DLD1 (cell line): ENCODE data around the gene ETNK1.
"Not testable (repeated sequence)": the region's sequence is repeated elsewhere in the genome, so short reads cannot be mapped to it uniquely, and the experiment has no call there.

ENCODE experiments used
- in situ Hi-C: cut with HindIII; loops from 2 replicates; pipeline ENCODE4 v1.10.0; 2017; ENCODE audit warnings: low sequenced_read_pairs

Gene ETNK1, protein sequence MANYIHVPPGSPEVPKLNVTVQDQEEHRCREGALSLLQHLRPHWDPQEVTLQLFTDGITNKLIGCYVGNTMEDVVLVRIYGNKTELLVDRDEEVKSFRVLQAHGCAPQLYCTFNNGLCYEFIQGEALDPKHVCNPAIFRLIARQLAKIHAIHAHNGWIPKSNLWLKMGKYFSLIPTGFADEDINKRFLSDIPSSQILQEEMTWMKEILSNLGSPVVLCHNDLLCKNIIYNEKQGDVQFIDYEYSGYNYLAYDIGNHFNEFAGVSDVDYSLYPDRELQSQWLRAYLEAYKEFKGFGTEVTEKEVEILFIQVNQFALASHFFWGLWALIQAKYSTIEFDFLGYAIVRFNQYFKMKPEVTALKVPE

DNA sequence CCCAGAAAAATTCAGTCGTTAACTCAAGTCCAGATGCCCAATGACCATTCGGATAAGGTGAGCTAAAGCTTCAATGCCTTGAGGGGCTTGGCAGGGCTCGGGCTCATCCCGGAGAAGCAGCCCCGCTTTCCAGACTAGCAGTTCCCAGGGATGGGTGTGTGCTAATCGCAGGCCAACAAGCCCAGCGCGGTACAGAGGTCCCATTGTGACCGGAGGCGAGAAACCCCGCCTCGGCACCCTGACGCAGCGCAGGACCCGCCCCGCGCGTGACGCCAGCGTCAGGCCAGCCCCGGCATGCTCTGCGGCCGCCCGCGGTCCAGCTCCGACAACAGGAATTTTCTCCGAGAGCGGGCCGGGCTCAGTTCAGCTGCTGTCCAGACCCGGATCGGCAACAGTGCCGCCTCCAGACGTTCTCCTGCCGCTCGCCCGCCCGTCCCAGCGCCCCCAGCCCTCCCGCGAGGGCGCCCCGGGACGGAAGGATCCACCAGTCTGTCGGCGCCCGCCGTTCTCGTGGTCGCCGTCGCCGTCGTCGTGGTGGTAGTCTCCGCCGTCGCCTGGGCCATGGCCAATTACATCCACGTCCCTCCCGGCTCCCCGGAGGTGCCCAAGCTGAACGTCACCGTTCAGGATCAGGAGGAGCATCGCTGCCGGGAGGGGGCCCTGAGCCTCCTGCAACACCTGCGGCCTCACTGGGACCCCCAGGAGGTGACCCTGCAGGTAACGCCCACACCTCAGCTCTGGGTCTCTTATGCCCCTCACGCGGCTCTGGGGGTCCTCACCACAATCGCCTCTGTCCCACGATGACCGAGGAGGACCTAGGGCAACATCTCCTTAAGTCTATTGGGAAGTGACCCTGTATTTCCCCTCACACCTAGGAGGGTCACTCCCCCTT, at the start of gene ETNK1:
Gene ETNK1, plus strand, starts transcription at position 302 of the 892 bp plus-strand sequence. Its CDS starts 260 bp downstream, at position 562.
- in situ Hi-C loops = no loop called here

DNA sequence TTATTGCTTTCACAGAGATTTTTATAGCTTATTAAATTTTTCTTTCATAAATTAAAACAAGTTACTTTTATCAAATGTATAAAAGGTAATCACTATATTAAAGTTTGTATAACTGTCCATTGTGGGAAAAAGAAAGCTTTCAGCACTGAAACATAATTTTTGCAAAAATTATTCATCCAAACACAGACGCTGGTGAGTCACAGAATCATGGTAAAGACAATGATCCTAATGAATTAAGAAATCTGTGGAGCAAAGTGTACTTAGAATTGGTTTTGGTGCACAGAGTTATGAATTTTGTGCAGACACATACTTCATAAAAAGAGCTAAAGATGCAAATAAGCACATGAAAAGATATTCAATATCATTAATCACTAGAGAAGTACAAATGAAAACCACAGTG, 48.9 kb upstream of the ETNK1 start:
- in situ Hi-C loops = no loop called here

DNA sequence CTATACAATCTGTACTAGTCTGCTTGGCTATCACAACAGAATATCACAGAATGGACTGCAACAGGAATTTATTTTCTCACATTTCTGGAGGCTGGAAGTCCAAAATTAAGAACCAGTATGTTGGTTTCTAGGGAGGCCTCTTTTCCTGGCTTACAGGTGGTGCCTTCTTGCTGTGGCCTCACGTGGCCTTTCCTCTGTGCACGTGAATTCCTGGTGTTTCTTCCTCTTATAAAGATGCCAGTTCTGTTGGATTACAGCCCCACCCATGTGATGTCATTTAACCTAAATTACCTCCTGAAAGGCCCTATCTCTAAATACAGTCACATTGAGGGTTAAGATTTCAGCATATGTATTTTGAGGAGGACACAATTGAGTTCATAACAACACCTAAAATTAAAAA, 48.5 kb upstream of the ETNK1 start:
- in situ Hi-C loops = no loop called here

DNA sequence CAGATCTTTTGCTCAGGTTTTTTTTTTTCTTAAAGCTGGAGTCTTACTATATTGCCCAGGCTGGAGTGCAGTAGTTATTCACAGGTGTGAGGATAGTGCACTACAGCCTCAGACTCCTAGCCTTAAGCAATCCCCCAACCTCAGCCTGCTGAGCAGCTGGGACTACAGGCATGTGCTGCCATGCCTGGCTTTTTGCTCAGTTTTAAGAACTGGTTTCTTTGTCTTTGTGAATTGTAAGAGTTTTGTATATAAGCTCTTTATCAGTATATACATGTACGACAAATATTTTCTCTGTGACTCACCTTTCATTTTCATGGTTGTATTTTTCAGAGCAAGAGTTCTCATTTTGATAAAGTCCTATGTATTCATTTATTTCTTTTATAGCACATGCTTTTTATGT, 47.3 kb upstream of the ETNK1 start:
- in situ Hi-C loops = no loop called here

DNA sequence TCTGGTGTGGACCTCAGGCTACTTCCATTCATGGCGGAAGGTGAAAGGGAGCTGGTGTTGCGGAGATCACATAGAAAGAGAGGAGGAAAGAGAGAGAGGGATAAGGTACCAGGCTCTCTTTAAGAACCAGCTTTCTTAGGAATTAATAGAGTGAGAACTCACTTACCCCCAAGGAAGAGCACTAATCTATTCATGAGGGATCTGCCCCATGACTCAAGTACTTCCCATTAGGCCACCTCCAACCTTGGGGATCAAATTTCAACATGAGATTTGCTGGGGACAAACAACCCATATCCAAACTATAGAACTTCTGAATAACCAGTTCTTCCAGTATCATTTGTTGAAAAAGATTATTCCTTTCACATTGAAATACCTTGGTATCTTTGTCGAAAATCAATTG, 46.6 kb upstream of the ETNK1 start:
- in situ Hi-C loops = no loop called here

DNA sequence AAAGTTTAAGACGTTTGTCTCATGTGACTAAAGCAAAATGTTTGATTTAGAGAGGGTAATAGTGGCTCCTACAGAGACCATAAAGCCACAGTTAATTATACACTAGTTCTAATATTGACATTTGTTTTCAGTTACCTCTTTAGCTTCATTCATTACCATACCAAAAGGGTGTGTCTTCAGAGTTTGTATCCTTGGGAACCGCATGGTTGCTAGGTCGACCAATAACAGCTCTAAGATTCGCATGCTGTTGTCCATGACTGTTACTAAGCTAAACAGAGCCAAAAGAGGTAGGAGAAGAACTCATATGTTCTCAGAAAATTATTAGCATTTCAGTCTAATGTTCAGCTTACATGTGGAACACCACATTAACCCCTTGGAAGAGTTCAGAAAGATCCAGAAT, 36.2 kb upstream of the ETNK1 start:
- in situ Hi-C loops = no loop called here

DNA sequence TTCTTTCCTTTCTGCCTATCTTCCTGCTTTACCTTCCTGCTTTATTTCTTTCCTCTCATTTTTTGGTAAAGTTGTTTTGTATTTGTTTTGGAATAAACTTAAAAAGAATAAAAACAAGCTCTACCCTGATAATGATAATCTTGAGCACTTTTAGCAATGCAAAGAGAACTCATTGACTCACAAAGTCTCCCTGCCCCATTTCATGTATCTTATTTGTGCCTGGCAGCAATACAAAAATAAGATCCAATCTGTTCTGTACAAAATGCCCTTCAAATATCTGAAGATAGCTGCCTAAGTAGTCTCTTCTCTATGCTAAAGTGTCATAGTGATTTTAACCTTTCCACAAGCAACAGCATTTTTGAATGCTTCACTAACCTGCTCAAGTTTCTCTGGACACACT, 31.1 kb upstream of the ETNK1 start:
- in situ Hi-C loops = no loop called here

DNA sequence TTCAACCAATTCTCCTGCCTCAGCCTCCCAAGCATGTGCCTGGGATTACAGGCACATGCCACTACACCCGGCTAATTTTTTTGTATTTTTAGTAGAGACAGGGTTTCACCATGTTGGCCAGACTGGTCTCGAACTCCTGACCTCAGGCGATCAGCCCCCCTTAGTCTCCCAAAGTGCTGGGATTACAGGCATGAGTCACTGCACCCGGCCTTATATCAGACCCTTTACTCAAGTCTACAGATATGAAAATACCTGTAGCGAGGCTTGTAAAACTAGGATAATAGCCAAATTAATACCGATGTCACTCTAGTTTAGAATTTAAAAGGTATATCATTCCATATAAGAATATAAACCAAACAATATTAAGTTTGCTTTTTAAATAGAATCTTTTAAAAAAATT, 27.4 kb upstream of the ETNK1 start:
- in situ Hi-C loops = not testable (repeated sequence)

DNA sequence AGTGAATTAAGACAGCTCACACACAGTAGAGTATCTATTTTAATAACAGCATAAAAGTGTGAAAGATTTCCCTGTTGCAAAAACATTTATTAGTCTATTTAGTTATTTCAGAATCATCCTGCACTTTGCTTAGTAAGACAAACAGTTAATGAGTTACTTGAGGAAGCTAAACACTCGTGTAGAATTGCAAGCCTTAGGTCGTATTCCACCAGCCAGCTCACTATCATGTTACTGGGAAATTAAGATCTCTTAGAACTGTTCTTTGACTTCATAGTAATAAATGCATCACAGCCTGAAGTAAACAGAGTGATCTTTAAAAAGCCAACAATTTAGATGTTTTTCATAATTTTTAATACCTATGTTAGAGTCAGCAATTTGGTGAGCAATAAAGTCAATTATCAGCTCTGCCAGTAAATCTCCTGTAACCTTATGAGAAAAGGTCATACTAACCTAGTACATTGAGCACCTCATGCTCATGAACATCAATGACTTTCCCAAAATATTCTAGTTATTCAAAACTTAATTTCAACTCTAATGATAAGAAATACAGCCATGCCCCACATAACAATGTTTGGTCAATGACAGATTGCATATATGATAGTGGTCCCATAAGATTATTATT, 26.7 kb upstream of the ETNK1 start:
- in situ Hi-C loops = no loop called here

DNA sequence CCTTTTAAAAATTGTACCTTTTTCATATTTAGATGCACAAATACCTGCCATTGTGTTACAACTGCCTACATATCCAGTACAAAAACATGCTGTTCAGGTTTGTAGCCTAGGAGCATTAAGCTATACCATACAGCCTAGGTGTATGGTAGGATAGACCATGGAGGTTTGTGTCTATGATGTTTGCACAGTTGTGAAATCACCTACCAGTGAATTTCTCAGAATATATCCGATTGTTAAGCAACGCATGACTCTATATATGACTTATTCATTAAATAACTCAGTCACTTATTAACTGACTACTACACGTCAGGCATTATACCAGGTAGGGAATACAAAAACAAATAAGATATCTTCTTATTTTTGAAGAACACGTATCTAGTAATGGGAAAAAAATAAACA, 26.2 kb upstream of the ETNK1 start:
- in situ Hi-C loops = no loop called here

DNA sequence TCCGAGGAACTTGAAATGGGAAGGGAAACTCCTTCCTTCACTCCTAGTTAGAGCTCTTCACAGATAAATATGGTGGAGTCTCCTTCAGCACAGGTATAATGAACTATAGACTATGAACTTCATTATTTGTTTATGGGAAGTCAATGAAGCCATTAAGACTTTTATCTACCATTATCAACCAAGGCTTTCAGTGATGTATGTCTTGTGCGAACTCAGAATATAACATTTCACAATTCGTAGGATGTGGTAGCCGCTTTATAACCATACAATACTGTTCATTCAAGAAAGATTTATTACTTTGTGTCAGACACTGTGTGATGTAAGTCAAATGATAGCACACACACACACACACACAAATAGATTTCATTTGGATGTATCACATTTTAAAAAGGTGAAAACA, 24.8 kb upstream of the ETNK1 start:
- in situ Hi-C loops = no loop called here

DNA sequence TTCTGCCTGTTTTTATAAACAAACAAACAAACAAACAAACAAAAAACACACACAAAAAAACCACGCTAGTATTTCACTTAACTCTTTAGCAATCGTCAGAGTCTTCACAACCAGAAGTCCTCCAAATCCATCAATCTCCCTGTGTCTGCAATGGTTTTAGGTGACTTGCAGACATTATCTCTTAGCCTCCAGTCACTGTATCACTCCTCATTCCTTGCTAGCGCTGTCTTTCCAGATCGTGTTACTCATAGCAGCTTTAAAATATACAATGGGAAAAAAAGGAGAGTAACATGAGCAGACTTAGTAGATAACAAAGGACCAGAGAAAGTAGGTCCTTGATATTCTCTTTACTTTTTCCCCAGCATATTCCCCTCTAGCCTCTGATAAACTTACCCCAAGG, 15.5 kb upstream of the ETNK1 start:
- in situ Hi-C loops = no loop called here

DNA sequence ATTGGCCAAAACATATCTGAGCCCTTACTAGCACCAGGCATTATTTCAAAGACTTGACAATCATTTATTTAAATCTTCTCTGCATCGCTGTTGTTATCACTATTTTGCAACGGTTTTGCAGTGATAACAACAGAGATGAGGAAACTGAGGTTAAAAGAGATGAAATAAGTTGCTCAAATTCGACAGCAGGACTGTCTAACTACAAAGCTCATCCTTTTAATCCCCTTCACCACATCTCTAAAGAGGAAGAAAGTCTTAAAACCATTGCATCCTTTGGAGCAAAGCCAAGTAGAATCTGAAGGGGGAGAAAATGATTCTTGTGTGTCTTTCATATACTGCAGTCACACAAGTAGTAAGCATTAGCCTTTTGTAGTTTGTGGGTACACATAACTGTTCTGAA, 14.8 kb upstream of the ETNK1 start:
- in situ Hi-C loops = no loop called here

DNA sequence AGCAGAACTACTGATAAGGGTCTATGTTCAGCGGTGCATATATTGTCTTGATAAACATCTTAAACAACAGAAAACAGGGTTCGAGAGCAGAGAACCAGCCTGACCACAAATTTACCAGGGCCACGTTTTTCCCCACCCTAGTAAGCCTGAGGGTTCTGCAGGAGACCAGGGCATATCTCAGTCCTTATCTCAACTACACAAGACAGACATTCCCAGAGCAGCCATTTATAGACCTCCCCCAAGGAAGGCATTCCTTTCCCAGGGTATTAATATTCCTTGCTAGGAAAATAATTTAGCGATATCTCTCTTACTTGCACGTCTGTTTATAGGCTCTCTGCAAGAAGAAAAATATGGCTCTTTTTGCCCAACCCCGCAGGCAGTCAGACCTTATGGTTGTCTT, 12.1 kb upstream of the ETNK1 start:
- in situ Hi-C loops = not testable (repeated sequence)

DNA sequence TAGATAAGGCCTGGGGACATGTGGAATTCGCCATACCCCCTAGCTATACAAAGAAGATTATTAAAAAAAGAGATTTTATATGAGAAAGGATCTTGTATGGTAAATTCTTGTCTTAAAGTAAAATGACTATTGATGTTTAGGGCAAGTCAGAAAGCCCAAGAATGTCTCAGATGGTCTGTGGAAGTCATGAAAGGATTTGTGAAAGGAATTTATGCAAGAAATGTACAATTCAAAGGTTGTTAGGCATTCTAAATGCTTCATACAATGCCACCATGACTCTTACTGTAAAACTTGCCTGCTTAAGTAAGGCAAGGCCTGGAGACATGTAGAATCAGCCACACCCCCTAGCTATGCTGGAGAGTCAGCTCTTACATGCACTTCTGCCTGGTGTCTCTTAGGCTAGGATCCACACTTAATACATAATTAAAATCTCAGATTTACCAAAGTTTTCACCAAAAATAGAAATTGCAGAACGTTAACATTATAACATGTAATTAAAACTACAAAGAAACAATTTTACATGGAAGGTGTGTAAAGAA, 8.9 kb upstream of the ETNK1 start:
- in situ Hi-C loops = no loop called here

DNA sequence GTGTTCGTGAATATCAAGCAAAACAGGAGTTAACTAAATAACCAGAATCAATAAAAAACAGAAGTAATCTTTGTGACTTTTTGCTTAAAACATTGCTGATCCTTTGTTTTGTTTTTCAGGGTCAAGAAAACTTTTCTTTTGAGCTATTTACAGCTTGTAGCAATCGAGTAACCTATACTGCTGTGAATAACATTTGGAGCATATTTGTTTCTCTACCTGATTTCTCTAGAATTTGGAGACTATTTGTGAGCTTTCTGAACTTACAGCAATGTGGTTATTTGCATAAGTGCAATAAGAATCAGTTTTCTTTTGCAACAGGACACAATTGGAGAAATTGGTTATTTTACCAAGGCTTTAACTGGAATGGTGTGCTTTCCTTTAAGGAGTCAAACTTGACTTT, 7.3 kb upstream of the ETNK1 start:
- in situ Hi-C loops = no loop called here

DNA sequence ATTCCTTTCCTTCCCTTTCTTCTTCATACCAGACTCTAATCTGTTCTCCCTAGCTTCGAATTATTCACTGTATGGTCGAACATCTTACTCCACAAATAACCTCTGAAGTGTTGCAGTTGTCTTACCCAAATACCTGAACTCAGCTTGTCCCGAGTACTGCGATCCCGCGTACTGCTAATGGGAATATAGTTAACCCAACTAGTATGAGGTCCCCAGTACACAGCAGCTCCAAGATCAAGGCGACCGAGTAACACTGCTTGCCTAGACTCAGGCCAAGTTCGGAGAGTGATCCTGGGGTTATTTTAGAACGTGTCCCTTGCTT, 462 bp upstream of the ETNK1 start:
- in situ Hi-C loops = no loop called here

DNA sequence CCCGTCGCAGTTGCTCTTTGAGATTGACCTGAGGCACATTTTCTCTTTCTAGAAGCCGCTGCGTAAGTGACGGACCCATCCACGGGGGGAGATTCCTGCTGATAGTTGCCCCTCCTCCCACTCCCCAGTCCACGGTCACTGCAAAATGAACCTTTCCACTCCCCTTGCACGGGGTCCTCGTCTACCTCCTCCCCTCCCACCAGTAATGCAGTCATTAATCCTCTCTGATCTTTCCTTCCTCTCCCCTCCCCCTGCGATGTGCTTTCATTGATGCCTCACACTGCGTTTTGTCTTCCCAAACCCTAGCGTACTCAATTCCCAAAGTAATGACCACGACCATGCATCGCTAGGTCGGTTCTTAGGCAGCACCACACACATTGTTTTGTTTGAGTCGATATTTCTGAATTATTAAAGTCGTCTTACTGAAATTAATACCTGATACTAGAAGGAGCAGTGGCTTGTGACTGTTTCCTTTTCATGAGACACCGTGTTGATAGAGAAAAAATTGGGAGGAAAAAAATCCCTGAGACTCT, 857 bp downstream of the ETNK1 start:
- in situ Hi-C loops = no loop called here

DNA sequence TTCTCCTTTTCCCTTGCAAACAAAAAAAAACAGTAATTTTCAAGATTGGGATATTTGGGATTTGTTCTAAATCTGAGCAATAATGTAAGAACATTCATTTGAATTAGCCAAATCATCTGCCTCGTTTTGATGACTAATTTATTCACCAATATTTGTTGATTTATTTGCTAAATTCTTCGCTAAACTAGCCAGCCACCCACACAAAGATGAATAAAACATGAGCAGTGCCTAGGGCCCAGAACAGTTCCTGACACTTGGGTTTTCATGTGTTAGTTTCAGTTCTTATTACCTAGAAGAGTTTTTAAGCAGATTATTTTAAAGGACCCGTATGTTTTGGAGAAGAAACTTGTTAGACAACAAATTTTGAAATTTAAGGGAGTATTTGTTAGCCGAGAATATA, 1.4 kb downstream of the ETNK1 start:
- in situ Hi-C loops = no loop called here

DNA sequence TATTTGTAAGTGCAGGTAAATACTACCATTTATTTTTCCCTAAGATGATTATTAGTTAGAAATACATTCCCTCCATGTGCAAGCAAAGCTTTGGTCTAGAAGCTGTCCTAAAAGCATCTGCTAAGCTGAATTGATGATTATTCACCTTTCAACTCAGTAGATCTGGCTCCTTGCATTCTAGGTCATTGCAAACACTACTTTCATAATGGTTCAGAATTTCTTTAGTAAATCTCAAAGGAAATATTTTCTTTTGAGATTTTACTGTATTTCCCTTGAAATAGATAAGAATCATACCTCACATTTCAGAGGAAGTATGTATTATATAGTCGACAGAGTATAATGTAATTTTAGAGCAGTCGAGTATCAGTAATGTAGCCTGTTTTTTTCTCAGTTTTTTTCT, 2.4 kb downstream of the ETNK1 start:
- in situ Hi-C loops = no loop called here

DNA sequence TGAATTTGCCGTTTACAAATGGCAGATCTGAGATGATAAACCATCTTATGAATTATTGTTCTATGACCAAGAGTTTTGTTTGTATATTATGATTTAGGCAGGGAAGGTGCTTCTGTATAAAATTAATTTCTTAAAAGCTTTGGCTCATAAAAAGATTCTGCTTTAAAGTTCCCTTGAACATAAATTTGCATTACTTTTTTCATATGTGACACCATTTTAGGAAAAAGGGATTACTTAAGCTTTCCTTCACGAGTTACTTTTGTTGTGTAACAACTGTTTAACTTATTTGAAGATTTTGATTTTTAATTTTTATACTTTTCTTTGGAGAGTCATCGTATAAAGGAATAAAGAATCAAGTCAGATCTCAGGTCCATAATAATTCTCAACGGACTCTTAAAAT, 3.3 kb downstream of the ETNK1 start:
- in situ Hi-C loops = no loop called here
